Measurements from ENCODE around the gene CDPF1. TPM values are rescaled to one million over a fixed set of nuclear protein-coding genes. Genes with fewer than 3 reads are reported as not detected.

CDPF1 gene
- total and polyA plus RNA-seq, 2 of the 4 experiments (the other 2 are of a cell fraction), result 11.5 to 14.5 TPM

DNA sequence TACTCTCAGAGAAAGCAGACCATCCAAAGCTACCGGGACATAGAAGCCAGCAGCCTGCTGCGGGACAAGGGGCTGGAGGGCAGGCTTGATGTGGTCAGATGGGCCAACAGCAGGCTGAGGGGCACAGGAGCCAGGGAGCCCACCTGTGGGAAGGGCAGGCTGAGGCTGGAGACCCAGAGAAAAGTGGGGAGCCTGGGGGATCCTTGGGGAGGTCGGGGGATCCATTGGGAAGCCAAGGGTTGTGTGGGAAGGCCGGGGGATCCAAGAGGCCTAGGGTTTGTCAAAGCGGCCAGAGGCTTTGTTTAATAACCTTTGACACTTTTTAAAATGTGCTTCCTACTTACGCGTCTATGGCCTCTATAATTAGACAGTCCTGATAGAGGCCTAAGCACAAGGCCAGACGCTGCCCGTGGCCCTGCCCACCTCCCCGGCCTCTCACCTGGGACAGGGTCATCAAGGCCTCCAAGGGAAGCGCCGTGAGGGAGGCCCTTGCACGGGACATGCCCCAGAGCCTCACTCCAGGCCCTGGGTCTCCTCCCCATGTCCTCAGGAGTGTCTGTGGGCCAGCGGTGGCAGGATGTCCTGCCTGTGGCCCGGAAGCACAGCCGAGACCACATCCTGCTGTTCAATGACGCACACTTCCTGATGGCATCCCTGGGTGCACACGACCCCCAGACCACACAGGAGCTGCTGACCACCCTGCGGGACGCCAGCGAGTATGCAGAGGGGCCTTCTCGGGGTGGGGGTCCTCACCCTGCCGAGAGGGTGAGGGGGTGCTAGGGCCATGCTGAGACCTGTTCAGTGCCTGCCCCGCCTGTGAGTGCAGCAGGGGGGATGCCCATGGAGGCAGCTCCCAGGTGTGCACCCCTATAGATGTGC, 38.0 kb upstream of the CDPF1 start:
- peaks cover 60% of the 10 kb centered on the region for H3K36me3 ChIP-seq (ENCODE audit: control insufficient read depth, insufficient read depth, low read length)
- ChIA-PET CTCF (no interaction called here), POLR2A (ENCODE audit: unreplicated experiment) (no interaction called here)
- no peak overlapping the region for H3K4me3 ChIP-seq (ENCODE audit: insufficient read depth, low read depth, low read length)
- no peak overlapping the region for H2AK5ac ChIP-seq (ENCODE audit: low read depth, low read length)
- H3K4ac ChIP-seq (ENCODE audit: low read depth, low read length), result no peak overlapping the region
- no peaks in the 10 kb centered on the region for H4K20me1 ChIP-seq (ENCODE audit: insufficient read depth, low read length)
- in situ Hi-C loops (cut with MboI; ENCODE audit: low sequenced_read_pairs) (no loop called here), intact Hi-C loops (cut with micrococcal nuclease) (no loop called here), dilution Hi-C loops (cut with HindIII; ENCODE audit: low sequenced_read_pairs, unreplicated experiment) (no loop called here)
- H3K23ac ChIP-seq (ENCODE audit: low read depth, low read length), result no peak overlapping the region
- H3K27me3 ChIP-seq (ENCODE audit: control insufficient read depth, insufficient read depth, low read length), result no peaks in the 10 kb centered on the region
- DNase-seq, result no peak
- H4K8ac ChIP-seq (ENCODE audit: low read depth in 2 of 2, low read length in 2 of 2), result no peak overlapping the region
- no peak overlapping the region for H4K91ac ChIP-seq (ENCODE audit: insufficient read depth, low read depth, low read length)
- H3K9me1 ChIP-seq (ENCODE audit: insufficient read depth, low read length), result 0 out of 2 replicates have a peak, but pooled peaks cover 6% of the 10 kb centered on the region
- no peak overlapping the region for H3K9ac ChIP-seq (ENCODE audit: low read depth, low read length)
- no peak overlapping the region for H3K27ac ChIP-seq (ENCODE audit: insufficient read depth, low read length)
- no peak overlapping the region for H2AFZ ChIP-seq (replicated peaks; ENCODE audit: low read length, poor library complexity)
- H2BK5ac ChIP-seq (ENCODE audit: low read depth, low read length, poor library complexity, severe bottlenecking), result no peak overlapping the region
- no peaks in the 10 kb centered on the region for H3K79me1 ChIP-seq (ENCODE audit: low read depth in 1 of 2, low read length in 2 of 2)
- no peak overlapping the region for H4K5ac ChIP-seq (ENCODE audit: low read depth, low read length)
- H2BK20ac ChIP-seq (ENCODE audit: low read depth, low read length), result no peak overlapping the region
- no peaks in the 10 kb centered on the region for H3K9me3 ChIP-seq (ENCODE audit: control insufficient read depth, insufficient read depth, low read length)
- H3K56ac ChIP-seq (ENCODE audit: extremely low read depth, insufficient read depth, low read length), result no peak overlapping the region
- BruUV-seq (replicated peaks), result no TSS peak
- 81% methylated on average over 9 of the region's 24 CpGs; no CpG with 5 or more reads in 1 of the 2 experiments for WGBS, 2 experiments (ENCODE audit: extremely low coverage in 2 of 2, insufficient read length in 1 of 2)
- no peak for ATAC-seq (ENCODE audit: low read depth)
- H2BK120ac ChIP-seq (ENCODE audit: low read depth, low read length), result no peak overlapping the region
- H3K4me1 ChIP-seq (ENCODE audit: control insufficient read depth, insufficient read depth, low read length), result no peaks in the 10 kb centered on the region
- no peak overlapping the region for H3K18ac ChIP-seq (ENCODE audit: low read depth, low read length)
- H3K4me2 ChIP-seq (ENCODE audit: low read depth, low read length), result no peak overlapping the region
- H3K14ac ChIP-seq (replicated peaks; ENCODE audit: low read depth, low read length), result no peak overlapping the region
- H2AK9ac ChIP-seq (replicated peaks; ENCODE audit: low read depth, low read length, poor library complexity), result no peak overlapping the region
- H2BK15ac ChIP-seq (ENCODE audit: low read depth, low read length), result no peak overlapping the region
- TF ChIP-seq, protein P1, sequence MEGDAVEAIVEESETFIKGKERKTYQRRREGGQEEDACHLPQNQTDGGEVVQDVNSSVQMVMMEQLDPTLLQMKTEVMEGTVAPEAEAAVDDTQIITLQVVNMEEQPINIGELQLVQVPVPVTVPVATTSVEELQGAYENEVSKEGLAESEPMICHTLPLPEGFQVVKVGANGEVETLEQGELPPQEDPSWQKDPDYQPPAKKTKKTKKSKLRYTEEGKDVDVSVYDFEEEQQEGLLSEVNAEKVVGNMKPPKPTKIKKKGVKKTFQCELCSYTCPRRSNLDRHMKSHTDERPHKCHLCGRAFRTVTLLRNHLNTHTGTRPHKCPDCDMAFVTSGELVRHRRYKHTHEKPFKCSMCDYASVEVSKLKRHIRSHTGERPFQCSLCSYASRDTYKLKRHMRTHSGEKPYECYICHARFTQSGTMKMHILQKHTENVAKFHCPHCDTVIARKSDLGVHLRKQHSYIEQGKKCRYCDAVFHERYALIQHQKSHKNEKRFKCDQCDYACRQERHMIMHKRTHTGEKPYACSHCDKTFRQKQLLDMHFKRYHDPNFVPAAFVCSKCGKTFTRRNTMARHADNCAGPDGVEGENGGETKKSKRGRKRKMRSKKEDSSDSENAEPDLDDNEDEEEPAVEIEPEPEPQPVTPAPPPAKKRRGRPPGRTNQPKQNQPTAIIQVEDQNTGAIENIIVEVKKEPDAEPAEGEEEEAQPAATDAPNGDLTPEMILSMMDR (conservative IDR thresholded peaks at IDR 0.05; ENCODE audit: low read depth, low read length), result no peak
- TF ChIP-seq NFE2L2 (IDR thresholded peaks at IDR 0.05; ENCODE audit: low read depth, low read length) (no peak), MAFK (IDR thresholded peaks at IDR 0.05; ENCODE audit: low read depth, low read length) (no peak), BHLHE40 (IDR thresholded peaks at IDR 0.05; ENCODE audit: low read depth, low read length) (no peak), POLR2A (IDR thresholded peaks at IDR 0.05; ENCODE audit: low read depth, low read length) (no peak), FOS (IDR thresholded peaks at IDR 0.05; ENCODE audit: low read depth, low read length) (no peak), SMC3 (IDR thresholded peaks at IDR 0.05; ENCODE audit: low read depth, low read length) (no peak), RFX5 (IDR thresholded peaks at IDR 0.05; ENCODE audit: low read depth, low read length) (no peak), CEBPB (IDR thresholded peaks at IDR 0.05; ENCODE audit: low read depth, low read length) (no peak), CHD1 (IDR thresholded peaks at IDR 0.05; ENCODE audit: low read depth, low read length) (no peak), MAZ (IDR thresholded peaks at IDR 0.05; ENCODE audit: borderline replicate concordance, low read depth, low read length) (no peak), RAD21 (IDR thresholded peaks at IDR 0.05; ENCODE audit: low read length) (no peak), MXI1 (IDR thresholded peaks at IDR 0.05; ENCODE audit: borderline replicate concordance, low read depth, low read length) (no peak)
- TF ChIP-seq, protein P2, sequence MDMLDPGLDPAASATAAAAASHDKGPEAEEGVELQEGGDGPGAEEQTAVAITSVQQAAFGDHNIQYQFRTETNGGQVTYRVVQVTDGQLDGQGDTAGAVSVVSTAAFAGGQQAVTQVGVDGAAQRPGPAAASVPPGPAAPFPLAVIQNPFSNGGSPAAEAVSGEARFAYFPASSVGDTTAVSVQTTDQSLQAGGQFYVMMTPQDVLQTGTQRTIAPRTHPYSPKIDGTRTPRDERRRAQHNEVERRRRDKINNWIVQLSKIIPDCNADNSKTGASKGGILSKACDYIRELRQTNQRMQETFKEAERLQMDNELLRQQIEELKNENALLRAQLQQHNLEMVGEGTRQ (IDR thresholded peaks at IDR 0.05; ENCODE audit: low read depth, low read length), result no peak
- TF ChIP-seq, protein P3, sequence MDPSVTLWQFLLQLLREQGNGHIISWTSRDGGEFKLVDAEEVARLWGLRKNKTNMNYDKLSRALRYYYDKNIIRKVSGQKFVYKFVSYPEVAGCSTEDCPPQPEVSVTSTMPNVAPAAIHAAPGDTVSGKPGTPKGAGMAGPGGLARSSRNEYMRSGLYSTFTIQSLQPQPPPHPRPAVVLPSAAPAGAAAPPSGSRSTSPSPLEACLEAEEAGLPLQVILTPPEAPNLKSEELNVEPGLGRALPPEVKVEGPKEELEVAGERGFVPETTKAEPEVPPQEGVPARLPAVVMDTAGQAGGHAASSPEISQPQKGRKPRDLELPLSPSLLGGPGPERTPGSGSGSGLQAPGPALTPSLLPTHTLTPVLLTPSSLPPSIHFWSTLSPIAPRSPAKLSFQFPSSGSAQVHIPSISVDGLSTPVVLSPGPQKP (IDR thresholded peaks at IDR 0.05; ENCODE audit: borderline replicate concordance, low read depth, low read length), result no peak
